GM19452 (cell line): ENCODE measurements around the gene EOMES.

Experiments used
- ATAC-seq: cut with Tn5 transposase; IDR thresholded peaks from one replicate; pipeline ENCODE4 v1.9.1; 2021; ENCODE audit not compliant: unreplicated experiment

Gene EOMES

DNA sequence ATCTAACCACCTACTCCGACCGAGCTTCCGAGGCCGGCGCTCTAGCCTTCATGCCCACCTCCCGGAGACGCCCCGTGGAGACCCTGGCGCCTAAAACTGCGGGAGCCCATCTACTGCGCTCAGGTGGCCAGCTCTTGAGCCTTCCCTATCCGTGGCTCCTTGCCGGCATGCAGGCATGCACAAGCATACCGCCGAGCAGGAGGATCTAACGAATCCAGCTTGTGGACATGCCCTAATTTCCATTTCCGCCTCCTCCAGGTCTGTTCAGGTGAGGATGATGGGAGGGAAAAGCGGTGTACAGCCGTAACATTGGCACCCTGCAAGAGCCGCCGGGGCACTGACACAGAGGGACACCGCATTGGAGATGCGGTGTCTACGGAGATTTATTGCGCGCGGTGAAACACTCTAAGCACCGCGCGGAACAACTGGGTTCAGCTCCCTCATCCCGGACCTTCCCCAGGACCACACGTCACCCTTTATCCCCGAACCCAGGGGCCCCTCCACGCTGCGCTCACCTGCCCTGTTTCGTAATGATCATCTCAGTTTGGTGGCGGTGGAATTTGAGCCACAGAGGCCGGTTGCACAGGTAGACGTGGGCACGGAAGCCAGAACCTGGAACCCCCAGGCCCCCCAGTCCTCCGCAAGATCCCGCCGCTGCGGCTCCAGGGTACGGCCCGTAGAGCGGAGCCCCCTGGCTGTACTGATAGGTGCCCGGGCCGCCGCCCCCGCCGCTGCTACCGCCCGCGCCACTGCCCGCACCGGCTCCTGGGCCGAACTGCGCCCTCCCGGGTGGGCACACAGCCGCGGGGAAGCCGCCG is 1.0 kb downstream of the EOMES start:
- no peak for ATAC-seq

DNA sequence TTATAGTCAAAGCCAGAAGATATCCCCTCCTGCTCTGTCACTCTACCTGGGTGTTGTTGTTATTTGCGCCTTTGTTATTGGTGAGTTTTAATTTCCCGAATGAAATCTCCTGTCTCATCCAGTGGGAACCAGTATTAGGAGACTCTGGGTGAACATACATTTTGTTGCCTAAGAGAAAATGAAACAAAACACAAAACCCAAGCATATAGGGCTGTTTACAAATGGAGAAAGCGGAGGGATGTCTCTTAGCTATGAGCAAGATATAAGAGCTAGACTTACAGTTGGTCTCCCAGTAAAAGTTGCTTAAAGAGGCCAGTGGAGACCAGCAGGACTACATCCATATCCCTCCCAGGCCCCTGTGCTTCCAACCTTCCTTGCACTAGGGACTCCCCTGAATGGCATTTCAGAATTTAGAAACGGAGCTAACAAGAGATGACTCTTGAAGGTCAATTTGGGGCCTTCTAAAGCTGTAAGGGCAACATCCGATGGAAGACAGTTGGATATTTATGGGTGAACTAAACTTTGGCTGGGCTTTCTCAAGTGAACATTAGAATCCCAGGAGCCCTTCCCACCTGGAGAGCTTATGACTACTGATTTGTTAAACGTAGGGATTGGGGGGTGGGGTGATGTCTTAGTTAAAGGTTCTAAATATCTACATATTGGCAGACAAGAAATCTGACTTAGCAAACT is 2.7 kb downstream of the EOMES start:
- no peak for ATAC-seq

DNA sequence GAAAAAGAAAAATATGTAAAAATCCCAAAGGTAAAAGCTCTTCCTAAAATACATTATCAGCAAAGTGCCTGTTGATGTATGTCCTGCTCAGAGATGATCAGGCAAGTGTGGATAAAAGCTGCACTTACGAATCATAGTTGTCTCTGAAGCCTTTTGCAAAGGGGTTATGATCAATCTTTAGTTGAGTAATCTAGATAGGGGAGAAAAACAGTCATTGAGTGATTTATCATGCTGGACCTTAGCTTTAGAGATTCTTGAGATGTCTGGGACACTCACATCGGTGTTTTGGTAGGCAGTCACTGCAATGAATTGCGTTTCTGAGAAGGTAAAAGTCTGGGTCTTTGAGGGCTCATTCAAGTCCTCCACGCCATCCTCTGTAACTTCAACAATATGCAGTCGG is 3.7 kb downstream of the EOMES start:
- no peak for ATAC-seq

DNA sequence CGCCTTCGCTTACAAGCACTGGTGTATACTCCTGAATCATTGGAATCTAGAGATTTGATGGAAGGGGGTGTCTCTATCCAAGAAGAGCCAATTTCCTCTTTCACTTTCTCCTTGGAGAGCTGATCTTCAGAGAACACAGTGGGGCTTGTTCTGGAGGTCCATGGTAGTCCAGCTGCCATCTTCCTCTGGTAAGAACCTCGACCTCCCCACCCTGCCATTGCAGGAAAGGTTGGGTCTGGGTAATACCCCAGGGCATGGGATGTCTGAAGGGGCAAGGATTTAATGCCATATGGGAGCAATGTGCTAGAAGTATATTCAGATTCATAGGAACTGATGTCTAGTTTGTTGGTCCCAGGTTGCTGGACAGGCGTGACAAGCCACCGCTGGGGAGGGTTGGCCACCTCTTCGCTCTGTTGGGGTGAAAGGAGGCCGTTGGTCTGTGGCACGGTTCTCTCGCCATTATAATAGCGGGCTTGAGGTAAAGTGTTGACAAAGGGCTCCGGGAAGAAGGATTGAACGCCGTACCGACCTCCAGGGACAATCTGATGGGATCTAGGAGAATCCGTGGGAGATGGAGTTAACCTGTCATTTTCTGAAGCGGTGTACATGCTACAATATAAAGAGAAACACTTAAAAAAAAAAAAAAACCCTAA is 4.8 kb downstream of the EOMES start:
- no peak for ATAC-seq

DNA sequence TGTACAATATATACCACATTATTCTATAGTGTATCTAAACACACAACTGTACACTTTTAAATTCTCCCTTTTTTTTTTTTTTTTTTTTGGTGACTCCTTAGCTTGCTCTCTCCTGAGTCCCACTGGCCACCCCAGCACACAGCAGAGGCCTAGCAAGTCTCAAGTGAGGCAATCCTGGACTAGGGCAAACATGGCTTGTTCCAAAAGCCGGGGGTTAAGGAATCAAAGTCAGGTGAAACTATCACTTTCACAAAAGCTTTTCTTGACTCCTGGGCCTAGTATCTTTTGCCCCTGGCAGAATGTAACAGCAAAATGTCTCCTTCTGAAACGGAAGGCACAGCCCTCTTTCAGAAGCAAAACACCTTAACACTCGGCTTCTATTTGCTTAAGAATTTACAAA is 5.8 kb downstream of the EOMES start:
- ATAC-seq = no peak

DNA sequence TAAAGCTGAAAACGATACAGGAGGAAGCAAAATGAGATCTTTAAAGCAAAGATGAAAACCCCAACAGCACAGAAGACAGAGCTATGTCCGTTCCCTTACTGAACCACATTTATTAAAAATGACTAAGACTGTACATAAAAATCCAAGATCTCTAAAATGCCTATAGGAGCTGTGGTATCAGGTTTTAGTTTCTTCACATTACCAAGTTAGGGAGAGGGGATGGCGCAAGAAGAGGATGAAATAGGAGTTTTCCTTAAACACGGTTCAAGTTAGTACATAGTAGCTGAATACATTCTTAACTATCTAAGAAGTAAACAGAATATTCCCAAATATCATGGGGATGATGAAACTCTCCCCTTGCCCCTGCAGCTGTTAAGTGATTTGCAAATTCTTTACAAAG is 6.3 kb downstream of the EOMES start:
- ATAC-seq = no peak

DNA sequence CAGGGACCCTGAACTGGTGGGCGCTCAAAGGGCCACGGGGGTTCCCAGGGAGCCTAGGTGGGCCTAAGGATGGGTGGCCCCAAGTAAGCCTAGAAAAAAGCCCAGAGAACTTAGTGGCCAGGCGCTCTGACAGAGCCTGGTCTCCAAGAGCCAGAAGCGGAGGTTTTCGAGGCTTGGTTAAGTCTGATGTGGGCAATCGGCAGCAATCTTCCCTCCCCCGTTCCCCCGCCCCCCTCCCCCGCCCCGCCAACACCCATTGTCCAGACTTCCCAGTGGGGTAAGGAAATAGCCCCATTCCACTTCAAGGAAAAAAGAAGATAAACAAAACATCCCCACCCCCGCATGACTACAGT is 6.7 kb downstream of the EOMES start:
- no peak for ATAC-seq

DNA sequence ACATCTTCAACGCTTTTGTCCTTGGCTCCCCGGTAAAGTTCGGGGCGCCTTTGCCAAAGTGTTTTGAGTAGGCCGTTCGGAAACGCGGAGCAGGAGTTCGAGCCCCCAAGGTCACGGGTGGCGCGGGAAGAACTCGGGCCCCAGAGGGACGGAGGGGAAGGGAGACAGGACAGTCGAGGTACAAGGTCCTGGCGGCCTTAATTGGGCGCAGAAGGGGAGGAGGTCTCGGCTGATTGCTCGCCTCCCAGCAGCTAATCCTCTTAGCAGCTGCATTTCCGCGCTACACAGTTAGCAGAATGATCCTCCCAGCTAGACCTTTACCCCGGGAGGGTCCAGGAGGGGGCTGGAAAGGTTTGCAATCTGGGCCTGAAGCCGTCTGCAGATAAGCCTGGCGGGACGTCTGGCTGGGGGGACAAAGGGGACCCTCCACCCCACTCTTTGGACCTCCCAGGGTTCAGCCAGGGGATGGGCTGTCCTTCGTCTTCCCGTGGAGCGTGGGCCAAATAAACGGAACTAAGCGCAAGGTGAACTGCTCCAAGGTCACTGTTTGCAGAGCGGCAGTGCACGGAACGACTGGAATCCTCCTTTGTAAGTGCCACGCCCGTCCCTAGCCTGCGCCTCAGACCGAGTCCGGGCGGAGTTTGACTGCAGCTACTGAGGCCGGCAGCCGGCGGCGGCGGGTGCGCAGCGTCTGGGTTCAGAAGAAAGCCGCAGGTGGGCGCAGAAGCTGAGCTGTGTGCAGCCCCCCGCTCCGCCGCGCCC is 7.2 kb downstream of the EOMES start:
- no peak for ATAC-seq

DNA sequence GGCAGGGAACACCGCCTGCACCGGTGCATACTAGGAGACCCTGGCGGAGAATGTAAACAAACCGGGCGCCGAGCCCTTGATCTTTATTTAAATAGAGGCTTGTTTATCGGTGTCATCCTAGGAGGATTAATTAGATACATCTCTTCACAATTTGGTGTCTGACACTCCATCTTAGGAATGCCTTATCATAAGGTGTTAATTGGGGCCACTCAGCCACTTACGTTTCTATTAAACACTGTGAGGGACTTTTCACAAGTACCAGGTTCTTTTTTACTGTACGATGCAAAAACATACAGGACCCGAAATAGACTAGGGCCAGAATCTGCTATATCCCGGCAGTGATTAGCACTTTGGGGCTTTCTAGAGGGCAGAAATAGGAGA is 8.0 kb downstream of the EOMES start:
- no peak for ATAC-seq

DNA sequence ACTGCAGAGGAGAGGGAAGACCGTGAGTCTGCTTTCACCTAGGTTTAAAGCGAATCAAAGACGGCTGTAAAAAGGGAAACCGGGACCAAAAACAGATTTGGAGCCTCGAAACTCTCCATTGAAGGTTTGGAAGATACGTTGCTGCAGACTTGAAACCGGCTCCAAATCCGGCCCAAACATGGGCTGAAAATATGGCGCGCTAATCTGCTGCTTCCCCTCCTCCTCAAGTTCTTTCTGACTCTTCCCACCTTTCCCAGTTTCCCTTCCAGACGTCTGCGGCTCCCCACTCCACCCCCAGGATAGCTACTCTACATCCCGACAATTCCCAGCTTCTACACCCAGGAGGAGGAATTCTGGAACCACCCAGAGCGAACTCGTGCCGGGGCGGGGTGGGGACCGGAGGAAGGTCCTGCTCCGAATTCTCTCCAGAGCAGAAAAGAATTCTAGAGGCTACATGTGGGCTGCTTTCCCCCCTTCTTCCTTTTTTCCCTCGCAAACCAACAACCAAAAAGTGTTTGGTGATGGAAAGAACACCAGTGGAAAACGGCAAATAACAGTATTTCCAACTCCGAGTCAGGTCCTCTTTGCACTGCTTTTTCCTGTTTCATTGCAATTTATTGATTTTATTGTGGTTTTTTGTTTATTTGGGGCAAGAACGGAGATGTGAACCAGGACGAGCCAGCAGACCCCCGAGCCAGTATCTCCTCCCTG is 8.5 kb downstream of the EOMES start:
- ATAC-seq = no peak

DNA sequence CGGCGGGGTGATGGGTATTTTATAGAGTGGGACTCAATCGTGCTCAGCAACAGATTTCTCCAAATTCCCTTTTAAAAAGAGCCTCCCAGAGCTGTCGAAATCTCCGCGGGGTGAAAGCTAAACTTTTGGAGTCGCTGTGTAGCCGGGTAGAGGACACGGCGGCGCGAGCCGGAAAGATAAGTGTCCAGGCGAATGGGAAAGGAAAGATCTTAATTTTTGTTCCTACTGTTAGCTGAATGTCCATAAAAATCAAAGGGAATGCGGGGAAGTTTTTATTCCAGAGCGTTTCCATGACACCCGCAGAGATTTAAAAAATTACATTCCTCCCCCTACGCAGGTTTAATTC is 9.1 kb downstream of the EOMES start:
- ATAC-seq = no peak

DNA sequence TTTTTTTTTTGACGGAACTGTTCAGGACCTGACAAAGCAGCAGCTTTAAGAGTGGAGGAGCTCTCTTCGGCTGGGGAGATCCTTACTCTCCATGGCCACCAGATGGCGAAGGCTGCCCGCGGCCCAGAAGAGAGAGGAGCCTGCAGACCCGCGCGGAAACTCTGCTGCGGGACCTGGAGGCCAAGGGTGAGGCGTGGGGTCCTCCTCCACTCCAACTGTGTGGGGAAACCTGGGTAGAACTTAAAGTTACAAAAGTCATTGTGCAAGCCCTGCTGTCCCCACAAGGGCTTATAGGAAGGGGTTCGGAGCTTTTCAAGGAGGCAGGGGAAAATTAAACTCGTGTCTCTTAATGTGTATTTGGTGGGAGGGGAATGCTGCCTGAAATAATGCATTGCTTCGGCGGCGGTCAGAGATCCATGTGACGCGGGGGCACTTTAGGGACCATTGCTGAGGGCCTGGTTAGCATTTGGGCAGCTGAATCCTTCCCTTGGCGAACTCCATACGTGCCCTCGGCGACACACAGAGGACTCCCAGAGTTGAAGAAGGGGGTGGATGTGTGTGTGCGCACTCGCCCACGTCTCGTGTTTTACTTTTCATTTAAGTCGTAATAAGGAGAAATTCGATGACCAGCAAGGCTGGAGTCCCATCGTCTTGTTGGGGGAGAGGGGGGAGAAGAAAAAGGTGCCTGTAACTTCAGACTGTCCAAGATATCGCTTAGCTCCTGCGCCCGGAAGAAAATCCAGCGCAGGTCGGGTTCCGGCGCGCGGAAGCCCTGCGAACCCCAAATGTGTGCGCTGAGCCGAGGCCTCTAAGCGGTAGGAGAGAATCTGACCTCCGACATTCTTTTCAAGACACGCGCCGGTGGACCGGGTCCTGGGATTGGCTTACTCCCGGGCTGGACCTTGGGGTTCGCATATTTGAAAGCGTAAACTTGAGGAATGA is 9.7 kb downstream of the EOMES start:
- peak; percentile 95 for ATAC-seq

DNA sequence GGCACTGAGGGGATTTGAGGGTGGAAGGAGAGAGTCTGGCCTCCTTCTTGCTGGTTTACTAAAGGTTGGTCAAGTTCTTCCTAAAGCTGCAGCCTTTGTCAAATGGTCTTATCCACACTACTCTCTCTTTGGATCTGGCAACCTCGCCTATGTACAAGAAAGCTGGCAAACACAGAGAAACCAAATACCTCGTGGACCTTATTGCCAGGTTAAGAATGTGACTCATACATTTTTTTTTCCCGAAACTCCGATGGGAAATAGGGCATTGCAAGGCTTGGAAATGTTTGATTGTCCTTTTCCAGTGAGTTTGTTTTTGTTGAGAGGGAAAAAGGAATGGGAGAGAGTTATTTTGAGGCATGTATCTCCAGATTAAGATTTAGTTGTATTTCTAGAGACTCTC is 13.9 kb downstream of the EOMES start:
- ATAC-seq = no peak

DNA sequence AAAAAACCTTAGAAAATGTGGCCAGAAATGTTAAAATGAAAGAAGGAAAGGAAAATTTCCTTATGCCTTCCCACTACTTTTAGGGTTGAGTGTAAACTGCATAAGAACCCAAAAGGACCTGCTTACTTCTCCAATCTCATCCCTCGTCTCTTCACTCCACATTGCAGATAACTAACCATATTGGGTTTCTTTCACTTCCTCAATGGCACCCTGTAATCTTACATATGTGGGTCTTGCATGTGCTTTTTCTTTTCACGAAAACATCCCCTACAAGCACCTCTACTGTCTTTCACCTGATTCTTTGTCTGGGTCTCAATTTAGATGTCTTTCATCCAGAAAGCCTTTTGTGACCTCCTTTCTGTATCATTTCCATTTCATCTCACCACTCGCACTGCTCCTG is 23.1 kb downstream of the EOMES start:
- no peak for ATAC-seq

DNA sequence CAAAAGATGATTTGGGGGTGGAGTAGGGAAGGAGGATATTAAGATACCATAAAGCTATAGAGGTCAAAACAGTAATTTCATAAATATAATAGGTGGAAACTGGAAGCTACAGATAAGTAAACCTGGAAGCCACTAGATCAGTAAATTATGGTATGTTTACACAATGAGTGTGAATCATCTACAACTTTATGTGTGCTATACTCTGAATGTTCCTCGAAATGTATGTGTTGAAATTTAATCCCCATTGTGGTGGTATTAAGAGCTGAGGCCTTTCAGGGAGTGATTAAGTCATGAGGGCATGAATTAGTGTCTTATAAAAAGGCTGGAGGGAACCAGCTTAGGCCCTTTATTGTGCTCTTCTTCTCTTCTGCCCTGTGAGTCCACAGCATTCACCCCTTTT is 25.2 kb downstream of the EOMES start:
- no peak for ATAC-seq

DNA sequence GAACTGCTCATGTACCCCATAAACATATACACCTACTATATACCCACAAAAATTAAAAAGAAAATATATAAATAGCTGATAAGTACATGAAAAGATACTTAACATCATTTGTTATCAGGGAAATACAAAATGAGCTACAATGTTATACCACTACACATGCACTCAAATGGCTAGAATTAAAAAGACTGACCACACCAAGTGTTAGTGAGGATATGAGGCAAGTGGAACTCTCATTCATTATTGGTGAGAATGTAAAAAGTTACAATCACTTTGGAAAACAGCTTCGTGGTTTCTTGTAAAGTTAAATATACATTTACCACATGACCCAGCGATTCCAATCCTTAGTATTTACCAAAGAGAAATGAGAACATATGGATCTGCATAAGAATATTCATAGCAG is 26.5 kb downstream of the EOMES start:
- no peak for ATAC-seq

DNA sequence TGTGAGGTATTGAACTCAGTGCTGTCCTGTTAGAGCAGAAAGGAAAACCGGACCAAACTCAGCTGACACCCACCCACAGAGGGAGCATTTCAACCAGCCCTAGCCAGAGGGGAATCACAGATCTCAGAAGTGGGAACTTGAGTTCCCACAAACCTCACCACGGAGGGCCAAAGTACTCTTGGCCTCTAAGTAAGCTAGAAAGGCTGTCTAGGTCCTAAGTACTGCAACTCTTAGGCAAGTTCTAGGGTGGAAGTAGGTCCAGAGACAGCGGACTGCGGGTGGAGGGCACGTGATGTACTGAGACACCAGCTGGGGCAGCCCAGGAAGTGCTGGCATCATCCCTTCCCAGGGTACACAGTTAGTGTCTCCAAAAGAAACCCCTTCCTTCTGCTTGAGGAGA is 34.1 kb downstream of the EOMES start:
- no peak for ATAC-seq

DNA sequence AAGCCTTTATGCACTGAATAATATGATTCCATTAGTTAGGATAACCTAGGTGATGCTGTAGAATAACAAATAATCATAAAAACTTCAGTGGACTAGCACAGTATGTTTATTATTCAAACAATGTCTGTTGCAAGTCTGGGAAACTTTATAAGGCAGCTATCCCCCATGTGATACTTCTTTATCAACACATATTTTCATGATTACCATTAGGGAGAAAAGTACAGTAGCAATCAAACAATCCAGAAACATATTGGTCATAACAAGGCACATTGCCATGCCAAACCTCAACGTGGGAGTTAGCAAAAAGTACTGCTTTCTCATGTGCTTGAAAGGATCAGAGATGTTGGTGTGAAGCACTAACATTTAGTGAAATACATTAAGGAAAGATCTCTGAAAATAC is 35.5 kb downstream of the EOMES start:
- ATAC-seq = no peak

DNA sequence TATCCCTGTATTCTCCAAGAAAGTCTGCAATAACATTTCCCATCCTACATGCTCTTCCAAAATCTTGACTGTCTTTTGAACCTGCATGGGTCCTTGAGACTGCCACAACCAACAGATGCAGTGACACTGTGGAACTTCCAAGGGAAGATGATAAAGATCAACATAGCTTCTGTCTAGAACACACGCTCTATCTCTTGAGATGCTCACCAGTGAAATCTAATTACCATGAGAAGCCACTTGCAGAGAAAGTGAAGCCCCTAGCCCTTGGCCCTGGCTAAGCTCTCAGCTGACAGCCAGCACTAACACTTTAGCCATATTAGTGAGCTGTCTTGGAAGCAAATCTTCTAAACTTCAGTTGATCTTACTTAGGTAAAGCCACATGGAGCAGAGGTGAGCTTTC is 36.6 kb downstream of the EOMES start:
- no peak for ATAC-seq

DNA sequence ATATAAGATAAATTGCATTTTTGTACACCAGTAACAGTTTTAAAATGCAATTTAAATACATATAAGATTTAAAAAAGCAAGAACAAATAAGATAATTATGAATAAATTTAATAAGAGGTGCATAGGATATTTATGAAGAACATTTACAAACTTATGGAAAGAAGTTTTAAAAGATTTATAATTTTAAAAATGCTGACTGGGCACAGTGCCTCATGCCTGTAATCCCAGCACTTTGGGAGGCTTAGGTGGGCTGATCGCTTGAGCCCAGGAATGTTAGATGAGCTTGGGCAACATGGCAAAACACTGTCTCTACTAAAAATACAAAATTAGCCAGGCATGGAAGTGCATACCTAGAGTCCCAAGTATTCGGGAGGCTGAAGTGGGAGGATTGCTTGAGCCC is 37.8 kb downstream of the EOMES start:
- ATAC-seq = no peak
